ENCODE measurements around the gene GLYAT. TPM values are rescaled to one million over a fixed set of nuclear protein-coding genes. Genes with fewer than 3 reads are reported as not detected.

Gene GLYAT
- total RNA-seq, 2 donors from 2014 or later = not detected

GRCh38 chr11:58770166-58770565 lies 38.4 kb upstream of the GLYAT start:
- no peaks in the 10 kb centered on the region for H3K27me3 ChIP-seq (replicated peaks; ENCODE audit: insufficient read depth)
- no peaks in the 10 kb centered on the region for H3K36me3 ChIP-seq
- TF ChIP-seq, protein P1, sequence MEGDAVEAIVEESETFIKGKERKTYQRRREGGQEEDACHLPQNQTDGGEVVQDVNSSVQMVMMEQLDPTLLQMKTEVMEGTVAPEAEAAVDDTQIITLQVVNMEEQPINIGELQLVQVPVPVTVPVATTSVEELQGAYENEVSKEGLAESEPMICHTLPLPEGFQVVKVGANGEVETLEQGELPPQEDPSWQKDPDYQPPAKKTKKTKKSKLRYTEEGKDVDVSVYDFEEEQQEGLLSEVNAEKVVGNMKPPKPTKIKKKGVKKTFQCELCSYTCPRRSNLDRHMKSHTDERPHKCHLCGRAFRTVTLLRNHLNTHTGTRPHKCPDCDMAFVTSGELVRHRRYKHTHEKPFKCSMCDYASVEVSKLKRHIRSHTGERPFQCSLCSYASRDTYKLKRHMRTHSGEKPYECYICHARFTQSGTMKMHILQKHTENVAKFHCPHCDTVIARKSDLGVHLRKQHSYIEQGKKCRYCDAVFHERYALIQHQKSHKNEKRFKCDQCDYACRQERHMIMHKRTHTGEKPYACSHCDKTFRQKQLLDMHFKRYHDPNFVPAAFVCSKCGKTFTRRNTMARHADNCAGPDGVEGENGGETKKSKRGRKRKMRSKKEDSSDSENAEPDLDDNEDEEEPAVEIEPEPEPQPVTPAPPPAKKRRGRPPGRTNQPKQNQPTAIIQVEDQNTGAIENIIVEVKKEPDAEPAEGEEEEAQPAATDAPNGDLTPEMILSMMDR (IDR thresholded peaks at IDR 0.05) = no peak
- no peak overlapping the region for H3K4me3 ChIP-seq
- H3K4me1 ChIP-seq (ENCODE audit: control insufficient read depth in 1 of 2, low read depth in 2 of 2) = no peaks in the 10 kb centered on the region
- H3K27ac ChIP-seq = no peak overlapping the region
- ATAC-seq (ENCODE audit: insufficient number of reproducible peaks, low FRiP score, low read depth) = no peak
- DNase-seq (ENCODE audit: low spot score) = no peak
- no peaks in the 10 kb centered on the region for H3K9me3 ChIP-seq

DNA sequence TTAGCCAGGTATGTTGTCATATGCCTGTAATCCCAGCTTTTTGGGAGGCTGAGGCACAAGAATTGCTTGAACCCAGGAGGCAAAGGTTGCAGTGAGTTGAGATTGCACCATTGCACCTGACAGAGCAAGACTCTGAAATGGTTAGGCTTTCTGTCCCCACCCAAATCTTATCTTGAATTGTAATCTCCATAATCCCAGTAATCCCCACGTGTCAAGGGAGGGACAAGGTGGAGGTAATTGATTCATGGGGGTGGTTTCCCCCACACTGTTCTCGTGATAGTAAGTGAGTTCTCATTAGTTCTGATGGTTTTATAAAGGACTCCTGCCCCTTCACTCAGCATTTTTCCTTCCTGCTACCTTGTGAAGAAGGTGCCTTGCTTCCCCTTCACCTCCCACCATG lies 37.6 kb upstream of the GLYAT start:
- Histone ChIP-seq H3K27ac (no peak overlapping the region), H3K9me3 (no peaks in the 10 kb centered on the region), H3K4me1 (ENCODE audit: control insufficient read depth in 1 of 2, low read depth in 2 of 2) (no peaks in the 10 kb centered on the region), H3K27me3 (replicated peaks; ENCODE audit: insufficient read depth) (no peaks in the 10 kb centered on the region), H3K36me3 (no peaks in the 10 kb centered on the region), H3K4me3 (no peak overlapping the region)
- TF ChIP-seq, protein P1 (IDR thresholded peaks at IDR 0.05) = no peak
- ATAC-seq (ENCODE audit: insufficient number of reproducible peaks, low FRiP score, low read depth) = no peak
- no peak for DNase-seq (ENCODE audit: low spot score)

GRCh38 chr11:58768137-58768536 lies 36.4 kb upstream of the GLYAT start:
- ATAC-seq (ENCODE audit: insufficient number of reproducible peaks, low FRiP score, low read depth) (no peak), DNase-seq (ENCODE audit: low spot score) (no peak)
- no peaks in the 10 kb centered on the region for H3K9me3 ChIP-seq
- TF ChIP-seq, protein P1 (IDR thresholded peaks at IDR 0.05) = no peak
- H3K27me3 ChIP-seq (replicated peaks; ENCODE audit: insufficient read depth) = no peaks in the 10 kb centered on the region
- H3K4me3 ChIP-seq = no peak overlapping the region
- H3K36me3 ChIP-seq = no peaks in the 10 kb centered on the region
- no peak overlapping the region for H3K27ac ChIP-seq
- H3K4me1 ChIP-seq (ENCODE audit: control insufficient read depth in 1 of 2, low read depth in 2 of 2) = no peaks in the 10 kb centered on the region

DNA sequence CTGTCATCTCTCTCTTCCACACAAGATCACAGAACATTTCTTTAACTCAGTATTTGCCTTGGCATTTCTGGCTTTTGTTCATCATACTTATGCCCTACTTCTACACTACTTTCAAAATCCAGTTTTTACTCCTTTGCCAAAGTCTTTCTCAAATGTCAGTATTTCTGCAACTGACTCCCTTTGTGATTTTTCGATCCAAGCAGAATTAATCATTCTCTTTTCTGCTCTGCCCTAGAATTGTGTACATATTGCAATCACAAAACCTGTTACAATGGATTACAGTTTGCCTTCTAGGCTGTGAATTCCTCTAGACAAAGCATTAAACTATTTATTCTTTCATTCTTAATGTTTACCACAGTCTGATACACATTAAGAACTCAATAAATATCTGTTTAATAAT lies 33.3 kb upstream of the GLYAT start:
- TF ChIP-seq, protein P1 (IDR thresholded peaks at IDR 0.05) = no peak
- H3K9me3 ChIP-seq = no peaks in the 10 kb centered on the region
- H3K36me3 ChIP-seq = no peaks in the 10 kb centered on the region
- no peak overlapping the region for H3K4me3 ChIP-seq
- DNase-seq (ENCODE audit: low spot score) (no peak), ATAC-seq (ENCODE audit: insufficient number of reproducible peaks, low FRiP score, low read depth) (no peak)
- no peaks in the 10 kb centered on the region for H3K27me3 ChIP-seq (replicated peaks; ENCODE audit: insufficient read depth)
- no peaks in the 10 kb centered on the region for H3K4me1 ChIP-seq (ENCODE audit: control insufficient read depth in 1 of 2, low read depth in 2 of 2)
- no peak overlapping the region for H3K27ac ChIP-seq

- no peak for DNase-seq (ENCODE audit: low spot score)
- H3K36me3 ChIP-seq = no peaks in the 10 kb centered on the region
- H3K4me3 ChIP-seq = no peak overlapping the region
- TF ChIP-seq, protein P1 (IDR thresholded peaks at IDR 0.05) = no peak
- no peaks in the 10 kb centered on the region for H3K9me3 ChIP-seq
- no peak for ATAC-seq (ENCODE audit: insufficient number of reproducible peaks, low FRiP score, low read depth)
- H3K27me3 ChIP-seq (replicated peaks; ENCODE audit: insufficient read depth) = no peaks in the 10 kb centered on the region
- no peak overlapping the region for H3K27ac ChIP-seq
- H3K4me1 ChIP-seq (ENCODE audit: control insufficient read depth in 1 of 2, low read depth in 2 of 2) = no peaks in the 10 kb centered on the region
Observed at GRCh38 chr11:58763120-58763490, 31.4 kb upstream of the GLYAT start.
